ENCODE measurements around the gene SNED1.

Gene SNED1

GRCh38 chr2:241068942-241069810 is 70.8 kb downstream of the SNED1 start:
- no peak for DNase-seq

GRCh38 chr2:241069821-241070281 is 71.4 kb downstream of the SNED1 start:
- no peak for DNase-seq

GRCh38 chr2:241070361-241070760 is 71.9 kb downstream of the SNED1 start:
- no peak for DNase-seq

- DNase-seq = no peak
Observed at GRCh38 chr2:241070811-241071676, 72.6 kb downstream of the SNED1 start.

- no peak for DNase-seq
Observed at GRCh38 chr2:241071677-241072111, 73.3 kb downstream of the SNED1 start.

GRCh38 chr2:241072151-241072550 is 73.7 kb downstream of the SNED1 start:
- no peak for DNase-seq

- DNase-seq = no peak
Observed at GRCh38 chr2:241072553-241073165, 74.2 kb downstream of the SNED1 start.

- no peak for DNase-seq
Observed at GRCh38 chr2:241073166-241074064, 75.0 kb downstream of the SNED1 start.

- DNase-seq = no peak
Observed at GRCh38 chr2:241074065-241074818, 75.8 kb downstream of the SNED1 start.

GRCh38 chr2:241074901-241075540 is 76.6 kb downstream of the SNED1 start:
- DNase-seq = no peak

GRCh38 chr2:241080405-241081189 is 82.2 kb downstream of the SNED1 start:
- DNase-seq = no peak

- DNase-seq = no peak
Observed at GRCh38 chr2:241081190-241081642, 82.8 kb downstream of the SNED1 start.

- DNase-seq = no peak
Observed at GRCh38 chr2:241081643-241082340, 83.4 kb downstream of the SNED1 start.

GRCh38 chr2:241082341-241083090 is 84.1 kb downstream of the SNED1 start:
- no peak for DNase-seq

GRCh38 chr2:241083091-241083415 is 84.6 kb downstream of the SNED1 start:
- DNase-seq = no peak

- DNase-seq = no peak
Observed at GRCh38 chr2:241084856-241085444, 86.5 kb downstream of the SNED1 start.

- DNase-seq = no peak
Observed at GRCh38 chr2:241087420-241088268, 89.2 kb downstream of the SNED1 start.

Data from EL (cell line).